SK-N-SH (cell line): ENCODE measurements around the gene NEU3. TPM values are rescaled to one million over a fixed set of nuclear protein-coding genes. Genes with fewer than 3 reads are reported as not detected.
A peak's percentile ranks its signal among the peaks of the same experiment; 100 is the strongest.

ENCODE experiments used
- CTCF ChIA-PET: fragments of 300-600, 350-600 bp; formaldehyde crosslinking; extraction: SDS; loops from one replicate; lab custom pipeline; 2021; lab: Yijun Ruan, JAX
- POLR2A ChIA-PET: fragments of 350-600 bp; sonication (Branson Sonifier 250); formaldehyde crosslinking; extraction: SDS; loops from one replicate; lab custom pipeline; 2020; ENCODE audit warnings: antibody characterized with exemption, inconsistent platforms; lab: Yijun Ruan, JAX
- DNase-seq: peaks from one replicate; pipeline ENCODE4 v3.0.0; 2012
- H2AFZ ChIP-seq: fragments of 200-600 bp; sonication (generic); 2 replicates; pipeline ENCODE4 v1.8.1; 2016; ENCODE audit warnings: antibody characterized with exemption, mild to moderate bottlenecking, low read depth
- H3F3A ChIP-seq: fragments of 200-600 bp; sonication (generic); replicated peaks from 2 replicates; pipeline ENCODE3; 2016; ENCODE audit warnings: antibody characterized with exemption, mild to moderate bottlenecking; ENCODE audit not compliant: insufficient read depth
- H3K27ac ChIP-seq, 2 experiments: fragments of 200-500 bp in 1 of 2; fragments of 200-600 bp in 1 of 2; sonication (Bioruptor generic) in 1 of 2; sonication (generic), shearing (Covaris generic) in 1 of 2; 2 replicates each; pipeline versions ENCODE4 v1.5.1 to v1.6.1; 2014 to 2016; ENCODE audit warnings: low read depth in 2 of 2, inconsistent platforms in 1 of 2, low read length in 1 of 2, mild to moderate bottlenecking in 1 of 2, mixed read lengths in 1 of 2
- H3K27me3 ChIP-seq: fragments of 200-600 bp; sonication (generic), shearing (Covaris generic); 2 replicates; pipeline ENCODE4 v1.6.1; 2016; ENCODE audit warnings: mixed run types; ENCODE audit not compliant: insufficient read depth
- H3K36me3 ChIP-seq, 2 experiments: fragments of 200-500 bp in 1 of 2; fragments of 200-600 bp in 1 of 2; sonication (Bioruptor generic) in 1 of 2; sonication (generic) in 1 of 2; replicated peaks in 1 of 2; 2 replicates each; pipeline versions ENCODE3 to v1.5.1; 2014 to 2016; ENCODE audit warnings: low read length in 1 of 2, mild to moderate bottlenecking in 1 of 2; ENCODE audit not compliant: insufficient read depth in 2 of 2, control insufficient read depth in 1 of 2
- H3K4me1 ChIP-seq, 2 experiments: fragments of 200-500 bp in 1 of 2; fragments of 200-600 bp in 1 of 2; sonication (Bioruptor generic) in 1 of 2; sonication (generic), shearing (Covaris generic) in 1 of 2; 2 replicates each; pipeline versions ENCODE4 v1.5.1 to v1.6.1; 2014 to 2016; ENCODE audit warnings: low read depth in 1 of 2, low read length in 1 of 2, mixed run types in 1 of 2; ENCODE audit not compliant: insufficient read depth in 2 of 2, control insufficient read depth in 1 of 2
- H3K4me2 ChIP-seq: fragments of 200-600 bp; sonication (generic), shearing (Covaris generic); 2 replicates; pipeline ENCODE4 v1.6.1; 2017; ENCODE audit warnings: mixed run types
- H3K4me3 ChIP-seq, 2 experiments: fragments of 200-500 bp in 1 of 2; fragments of 200-600 bp in 1 of 2; sonication (Bioruptor generic) in 1 of 2; sonication (generic), shearing (Covaris generic) in 1 of 2; 2 replicates each; pipeline versions ENCODE4 v1.5.1 to v1.8.1; 2014 to 2016; ENCODE audit warnings: low read depth in 2 of 2, inconsistent platforms in 1 of 2, low read length in 1 of 2, mild to moderate bottlenecking in 1 of 2, mixed read lengths in 1 of 2, moderate library complexity in 1 of 2
- H3K79me2 ChIP-seq: fragments of 200-600 bp; sonication (generic); 2 replicates; pipeline ENCODE4 v1.8.1; 2017; ENCODE audit warnings: mild to moderate bottlenecking; ENCODE audit not compliant: insufficient read depth
- H3K9ac ChIP-seq: fragments of 200-600 bp; sonication (generic); 2 replicates; pipeline ENCODE4 v1.6.1; 2017; ENCODE audit warnings: mixed run types
- H3K9me2 ChIP-seq: fragments of 200-600 bp; sonication (generic); 2 replicates; pipeline ENCODE4 v1.6.1; 2017; ENCODE audit warnings: mixed run types
- H3K9me3 ChIP-seq: fragments of 200-600 bp; sonication (generic); 2 replicates; pipeline ENCODE4 v1.6.1; 2017; ENCODE audit warnings: mixed run types, mild to moderate bottlenecking, moderate library complexity
- H4K20me1 ChIP-seq: fragments of 200-600 bp; sonication (generic); 2 replicates; pipeline ENCODE4 v1.6.1; 2017; ENCODE audit warnings: mild to moderate bottlenecking, mixed run types; ENCODE audit not compliant: insufficient read depth
- ELF1 ChIP-seq: IDR thresholded peaks from 2 replicates; pipeline ENCODE4 v1.4.0; 2012
- EP300 ChIP-seq, 2 experiments: IDR thresholded peaks; 2 replicates each; pipeline versions ENCODE4 v1.4.0 to v1.6.1; 2012; ENCODE audit warnings: borderline replicate concordance in 1 of 2, low read depth in 1 of 2, low read length in 1 of 2
- FOSL2 ChIP-seq: IDR thresholded peaks from 2 replicates; pipeline ENCODE4 v1.4.0; 2012; ENCODE audit warnings: low read depth, mild to moderate bottlenecking, moderate library complexity, borderline replicate concordance
- FOXJ3 ChIP-seq: sonication (generic); formaldehyde crosslinking; IDR thresholded peaks from 2 replicates; pipeline ENCODE4 v1.5.1; 2020; ENCODE audit warnings: mild to moderate bottlenecking, missing genetic modification reagents
- GABPA ChIP-seq: IDR thresholded peaks from 2 replicates; pipeline ENCODE4 v1.4.0; 2012; ENCODE audit warnings: low read depth, mild to moderate bottlenecking
- JUND ChIP-seq: IDR thresholded peaks from 2 replicates; pipeline ENCODE4 v1.4.0; 2012
- MXI1 ChIP-seq: IDR thresholded peaks from 2 replicates; pipeline ENCODE4 v1.6.1; 2012; ENCODE audit warnings: mild to moderate bottlenecking, low read depth, low read length, improper control_type of control experiment
- NRF1 ChIP-seq: IDR thresholded peaks from 2 replicates; pipeline ENCODE4 v1.6.1; 2012; ENCODE audit warnings: low read depth, mild to moderate bottlenecking, low read length
- PBX3 ChIP-seq: IDR thresholded peaks from 2 replicates; pipeline ENCODE4; 2012
- POLR2AphosphoS5 ChIP-seq: IDR thresholded peaks from 2 replicates; pipeline ENCODE4 v1.6.1; 2012; ENCODE audit warnings: low read depth, low read length
- RAD21 ChIP-seq: IDR thresholded peaks from 2 replicates; pipeline ENCODE4 v1.6.1; 2012; ENCODE audit warnings: mild to moderate bottlenecking, low read length
- RFX5 ChIP-seq: IDR thresholded peaks from 2 replicates; pipeline ENCODE4 v1.6.1; 2012; ENCODE audit warnings: mild to moderate bottlenecking, improper control_type of control experiment, low read length
- RXRA ChIP-seq: IDR thresholded peaks from 2 replicates; pipeline ENCODE4 v1.4.0; 2012; ENCODE audit warnings: low read depth, mild to moderate bottlenecking, borderline replicate concordance
- TAF1 ChIP-seq: IDR thresholded peaks from 2 replicates; pipeline ENCODE4 v1.6.1; 2012; ENCODE audit warnings: low read depth, mild to moderate bottlenecking, low read length, moderate library complexity, borderline replicate concordance
- TCF12 ChIP-seq: IDR thresholded peaks from 2 replicates; pipeline ENCODE4 v1.4.0; 2012
- TEAD4 ChIP-seq: IDR thresholded peaks from 2 replicates; pipeline ENCODE4 v1.4.0; 2012; ENCODE audit warnings: mild to moderate bottlenecking, borderline replicate concordance; ENCODE audit not compliant: insufficient read depth
- WGBS: methylation state at CpG from one replicate; pipeline ENCODE4 v1.1.6; 2017; ENCODE audit warnings: low lambda C conversion rate; 5-methylcytosine and 5-hydroxymethylcytosine counted together
- polyA plus RNA-seq, 3 experiments: library from polyadenylated mRNA; depleted of rRNA; stranded (reverse); fragments of >200 nt; gene quantifications; 2 replicates each; pipeline ENCODE4 v1.2.3, GENCODE V29; 2012
- TF ChIP-seq, protein P1 (sequence below): IDR thresholded peaks from 2 replicates; pipeline ENCODE4 v1.6.1; 2012; ENCODE audit warnings: mild to moderate bottlenecking, low read depth, low read length, moderate library complexity
- TF ChIP-seq, protein P2 (sequence below): fragments of 150-350 bp; IDR thresholded peaks from 2 replicates; pipeline ENCODE4 v1.6.1; 2017; ENCODE audit warnings: antibody characterized with exemption, low read length, low read depth, borderline replicate concordance
- TF ChIP-seq, protein P3 (sequence below): IDR thresholded peaks from 2 replicates; pipeline ENCODE4 v1.4.0; 2012; ENCODE audit warnings: low read depth, borderline replicate concordance
- TF ChIP-seq, protein P4 (sequence below): IDR thresholded peaks from 2 replicates; pipeline ENCODE4 v1.4.0; 2012; ENCODE audit warnings: low read depth, borderline replicate concordance
- TF ChIP-seq, protein P5 (sequence below): fragments of 200-600 bp; sonication (generic); IDR thresholded peaks from 2 replicates; pipeline ENCODE4 v1.6.1; 2017; ENCODE audit warnings: antibody characterized with exemption, mild to moderate bottlenecking, moderate library complexity

Gene NEU3
- polyA plus RNA-seq, 1 of the 3 experiments (the other 2 are of a cell fraction), result 5.7 TPM

GRCh38 chr11:74948898-74949752 lies 39.6 kb upstream of the NEU3 start, which contains the start of the genes SPCS2 and XRRA1:
SPCS2 (plus strand) TSS chr11:74949266; CDS start chr11:74949286, 20 bp downstream.
XRRA1 (minus strand) TSS chr11:74949091; CDS start chr11:74940878, 8,213 bp downstream.
- no peaks in the 10 kb centered on the region for H3K9me2 ChIP-seq
- H3K4me1 ChIP-seq, result peaks cover 3 to 15% of the 10 kb centered on the region in 2 experiments; a peak in 3 of 4 replicates
- peak within 1 kb of the TSS; percentile 72 to 80 for H3K27ac ChIP-seq
- WGBS, result under 1% methylated on average over 33 of the region's 67 CpGs
- H3K9ac ChIP-seq, result peak within 1 kb of the TSS; percentile 91
- no peaks in the 10 kb centered on the region for H3K27me3 ChIP-seq
- H2AFZ ChIP-seq, result peak within 1 kb of the TSS; percentile 94
- POLR2A ChIA-PET, result interaction anchor here (0.6 to 2.1 kb wide), 5 partner anchors 11 to 1426 kb away, joined by 3 to 9 read pairs (median 5); partner anchors contain the start of gene NEU3
- peaks cover 11% of the 10 kb centered on the region for H3F3A ChIP-seq
- peak; percentile 93 for DNase-seq
- no peaks in the 10 kb centered on the region for H3K9me3 ChIP-seq
- CTCF ChIA-PET, result interaction anchor here (0.6 to 1.8 kb wide), 4 partner anchors 20 to 300 kb away, joined by 4 to 5 read pairs (median 4); no protein-coding TSS in a partner anchor
- H3K4me3 ChIP-seq, result peak within 1 kb of the TSS; percentile 85 to 88
- peaks cover 13 to 33% of the 10 kb centered on the region in 2 experiments for H3K36me3 ChIP-seq
- H3K4me2 ChIP-seq, result peak within 1 kb of the TSS; percentile 87
- H3K79me2 ChIP-seq, result peaks cover 94% of the 10 kb centered on the region
- peaks cover 14% of the 10 kb centered on the region for H4K20me1 ChIP-seq
- TF ChIP-seq, protein P1, sequence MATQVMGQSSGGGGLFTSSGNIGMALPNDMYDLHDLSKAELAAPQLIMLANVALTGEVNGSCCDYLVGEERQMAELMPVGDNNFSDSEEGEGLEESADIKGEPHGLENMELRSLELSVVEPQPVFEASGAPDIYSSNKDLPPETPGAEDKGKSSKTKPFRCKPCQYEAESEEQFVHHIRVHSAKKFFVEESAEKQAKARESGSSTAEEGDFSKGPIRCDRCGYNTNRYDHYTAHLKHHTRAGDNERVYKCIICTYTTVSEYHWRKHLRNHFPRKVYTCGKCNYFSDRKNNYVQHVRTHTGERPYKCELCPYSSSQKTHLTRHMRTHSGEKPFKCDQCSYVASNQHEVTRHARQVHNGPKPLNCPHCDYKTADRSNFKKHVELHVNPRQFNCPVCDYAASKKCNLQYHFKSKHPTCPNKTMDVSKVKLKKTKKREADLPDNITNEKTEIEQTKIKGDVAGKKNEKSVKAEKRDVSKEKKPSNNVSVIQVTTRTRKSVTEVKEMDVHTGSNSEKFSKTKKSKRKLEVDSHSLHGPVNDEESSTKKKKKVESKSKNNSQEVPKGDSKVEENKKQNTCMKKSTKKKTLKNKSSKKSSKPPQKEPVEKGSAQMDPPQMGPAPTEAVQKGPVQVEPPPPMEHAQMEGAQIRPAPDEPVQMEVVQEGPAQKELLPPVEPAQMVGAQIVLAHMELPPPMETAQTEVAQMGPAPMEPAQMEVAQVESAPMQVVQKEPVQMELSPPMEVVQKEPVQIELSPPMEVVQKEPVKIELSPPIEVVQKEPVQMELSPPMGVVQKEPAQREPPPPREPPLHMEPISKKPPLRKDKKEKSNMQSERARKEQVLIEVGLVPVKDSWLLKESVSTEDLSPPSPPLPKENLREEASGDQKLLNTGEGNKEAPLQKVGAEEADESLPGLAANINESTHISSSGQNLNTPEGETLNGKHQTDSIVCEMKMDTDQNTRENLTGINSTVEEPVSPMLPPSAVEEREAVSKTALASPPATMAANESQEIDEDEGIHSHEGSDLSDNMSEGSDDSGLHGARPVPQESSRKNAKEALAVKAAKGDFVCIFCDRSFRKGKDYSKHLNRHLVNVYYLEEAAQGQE, result peak; percentile 51; the same call in 1 of the 2 replicates
- TF ChIP-seq FOXJ3 (no peak), PBX3 (no peak), RFX5 (peak; percentile 23; the same call in 1 of the 2 replicates), POLR2AphosphoS5 (peak; percentile 85), TCF12 (no peak), NRF1 (no peak), RXRA (no peak), MXI1 (peak; percentile 89), GABPA (no peak), TAF1 (peak; percentile 90), TEAD4 (no peak), RAD21 (no peak), ELF1 (0 out of 2 replicates have a peak, but pooled peaks have one; percentile 4), FOSL2 (no peak; the same call in 1 of the 2 replicates), EP300 (IDR thresholded peaks at IDR 0.05; ENCODE audit: borderline replicate concordance in 1 of 2, low read depth in 1 of 2, low read length in 1 of 2) (peak in 1 of 2 experiments; percentile 24; a peak in 1 of 4 replicates), JUND (no peak)
- TF ChIP-seq, protein P2, sequence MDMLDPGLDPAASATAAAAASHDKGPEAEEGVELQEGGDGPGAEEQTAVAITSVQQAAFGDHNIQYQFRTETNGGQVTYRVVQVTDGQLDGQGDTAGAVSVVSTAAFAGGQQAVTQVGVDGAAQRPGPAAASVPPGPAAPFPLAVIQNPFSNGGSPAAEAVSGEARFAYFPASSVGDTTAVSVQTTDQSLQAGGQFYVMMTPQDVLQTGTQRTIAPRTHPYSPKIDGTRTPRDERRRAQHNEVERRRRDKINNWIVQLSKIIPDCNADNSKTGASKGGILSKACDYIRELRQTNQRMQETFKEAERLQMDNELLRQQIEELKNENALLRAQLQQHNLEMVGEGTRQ, result peak; percentile 78
- TF ChIP-seq, protein P3, sequence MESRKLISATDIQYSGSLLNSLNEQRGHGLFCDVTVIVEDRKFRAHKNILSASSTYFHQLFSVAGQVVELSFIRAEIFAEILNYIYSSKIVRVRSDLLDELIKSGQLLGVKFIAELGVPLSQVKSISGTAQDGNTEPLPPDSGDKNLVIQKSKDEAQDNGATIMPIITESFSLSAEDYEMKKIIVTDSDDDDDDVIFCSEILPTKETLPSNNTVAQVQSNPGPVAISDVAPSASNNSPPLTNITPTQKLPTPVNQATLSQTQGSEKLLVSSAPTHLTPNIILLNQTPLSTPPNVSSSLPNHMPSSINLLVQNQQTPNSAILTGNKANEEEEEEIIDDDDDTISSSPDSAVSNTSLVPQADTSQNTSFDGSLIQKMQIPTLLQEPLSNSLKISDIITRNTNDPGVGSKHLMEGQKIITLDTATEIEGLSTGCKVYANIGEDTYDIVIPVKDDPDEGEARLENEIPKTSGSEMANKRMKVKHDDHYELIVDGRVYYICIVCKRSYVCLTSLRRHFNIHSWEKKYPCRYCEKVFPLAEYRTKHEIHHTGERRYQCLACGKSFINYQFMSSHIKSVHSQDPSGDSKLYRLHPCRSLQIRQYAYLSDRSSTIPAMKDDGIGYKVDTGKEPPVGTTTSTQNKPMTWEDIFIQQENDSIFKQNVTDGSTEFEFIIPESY, result no peak; the same call in 1 of the 2 replicates
- TF ChIP-seq, protein P4, sequence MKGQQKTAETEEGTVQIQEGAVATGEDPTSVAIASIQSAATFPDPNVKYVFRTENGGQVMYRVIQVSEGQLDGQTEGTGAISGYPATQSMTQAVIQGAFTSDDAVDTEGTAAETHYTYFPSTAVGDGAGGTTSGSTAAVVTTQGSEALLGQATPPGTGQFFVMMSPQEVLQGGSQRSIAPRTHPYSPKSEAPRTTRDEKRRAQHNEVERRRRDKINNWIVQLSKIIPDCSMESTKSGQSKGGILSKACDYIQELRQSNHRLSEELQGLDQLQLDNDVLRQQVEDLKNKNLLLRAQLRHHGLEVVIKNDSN, result peak; percentile 94
- TF ChIP-seq, protein P5, sequence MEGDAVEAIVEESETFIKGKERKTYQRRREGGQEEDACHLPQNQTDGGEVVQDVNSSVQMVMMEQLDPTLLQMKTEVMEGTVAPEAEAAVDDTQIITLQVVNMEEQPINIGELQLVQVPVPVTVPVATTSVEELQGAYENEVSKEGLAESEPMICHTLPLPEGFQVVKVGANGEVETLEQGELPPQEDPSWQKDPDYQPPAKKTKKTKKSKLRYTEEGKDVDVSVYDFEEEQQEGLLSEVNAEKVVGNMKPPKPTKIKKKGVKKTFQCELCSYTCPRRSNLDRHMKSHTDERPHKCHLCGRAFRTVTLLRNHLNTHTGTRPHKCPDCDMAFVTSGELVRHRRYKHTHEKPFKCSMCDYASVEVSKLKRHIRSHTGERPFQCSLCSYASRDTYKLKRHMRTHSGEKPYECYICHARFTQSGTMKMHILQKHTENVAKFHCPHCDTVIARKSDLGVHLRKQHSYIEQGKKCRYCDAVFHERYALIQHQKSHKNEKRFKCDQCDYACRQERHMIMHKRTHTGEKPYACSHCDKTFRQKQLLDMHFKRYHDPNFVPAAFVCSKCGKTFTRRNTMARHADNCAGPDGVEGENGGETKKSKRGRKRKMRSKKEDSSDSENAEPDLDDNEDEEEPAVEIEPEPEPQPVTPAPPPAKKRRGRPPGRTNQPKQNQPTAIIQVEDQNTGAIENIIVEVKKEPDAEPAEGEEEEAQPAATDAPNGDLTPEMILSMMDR, result no peak
